Common myeloid progenitor, CD34-positive (primary cell): ENCODE results near the gene DRC3.
A peak's percentile ranks its signal among the peaks of the same experiment; 100 is the strongest.

Experiments used
- CTCF ChIA-PET: fragments of 350-600 bp; sonication (Branson Sonifier 250); formaldehyde crosslinking; loops from one replicate; lab custom pipeline; 2021; ENCODE audit warnings: antibody characterized with exemption; lab: Charles Lee
- POLR2A ChIA-PET: fragments of 350-600 bp; sonication (Branson Sonifier 250); formaldehyde crosslinking; loops from one replicate; lab custom pipeline; 2021; ENCODE audit warnings: antibody characterized with exemption; lab: Charles Lee
- DNase-seq, 3 donors: peaks; one replicate each; pipeline versions ENCODE4 v3.0.0 to v3.0.0-alpha.2; 2013
- H3K27ac ChIP-seq, 2 experiments: 1 replicate in 1 of 2; 2 replicates in 1 of 2; pipeline ENCODE4 v1.7.0; 2013; ENCODE audit warnings: inconsistent platforms in 2 of 2, low read length in 2 of 2, mild to moderate bottlenecking in 2 of 2, low read depth in 1 of 2, moderate library complexity in 1 of 2; ENCODE audit not compliant: severe bottlenecking in 2 of 2, insufficient read depth in 1 of 2, poor library complexity in 1 of 2
- H3K27me3 ChIP-seq, 5 experiments: replicated peaks in 2 of 5; 1 replicate in 3 of 5; 2 replicates in 2 of 5; pipeline versions ENCODE4 v1.6.1 to v1.7.0; 2013; ENCODE audit warnings: low read length in 4 of 5, mild to moderate bottlenecking in 2 of 5, moderate library complexity in 2 of 5, inconsistent platforms in 1 of 5; ENCODE audit not compliant: insufficient read depth in 5 of 5, control insufficient read depth in 4 of 5
- H3K36me3 ChIP-seq, 4 experiments: 1 replicate in 2 of 4; 2 replicates in 2 of 4; pipeline versions ENCODE4 v1.6.1 to v1.7.0; 2013; ENCODE audit warnings: low read length in 3 of 4, control low read depth in 1 of 4, mild to moderate bottlenecking in 1 of 4; ENCODE audit not compliant: control insufficient read depth in 4 of 4, insufficient read depth in 4 of 4
- H3K4me1 ChIP-seq, 4 experiments: 1 replicate in 3 of 4; 2 replicates in 1 of 4; pipeline versions ENCODE4 v1.6.1 to v1.7.1; 2013; ENCODE audit warnings: low read length in 3 of 4, mild to moderate bottlenecking in 3 of 4, control low read depth in 1 of 4, inconsistent platforms in 1 of 4, moderate library complexity in 1 of 4; ENCODE audit not compliant: control insufficient read depth in 4 of 4, insufficient read depth in 4 of 4; ENCODE audit errors: control extremely low read depth in 1 of 4
- H3K4me3 ChIP-seq, 7 experiments: 1 replicate in 4 of 7; 2 replicates in 3 of 7; pipeline versions ENCODE4 v1.5.1 to v1.7.0; 2013; ENCODE audit warnings: mild to moderate bottlenecking in 7 of 7, low read length in 6 of 7, moderate library complexity in 6 of 7, inconsistent platforms in 2 of 7, low read depth in 2 of 7, control low read depth in 1 of 7; ENCODE audit not compliant: insufficient read depth in 4 of 7, control insufficient read depth in 1 of 7; ENCODE audit errors: extremely low read depth in 1 of 7
- H3K9me3 ChIP-seq, 5 experiments: 1 replicate in 4 of 5; 2 replicates in 1 of 5; pipeline versions ENCODE4 v1.6.1 to v1.7.1; 2013; ENCODE audit warnings: low read length in 4 of 5, mild to moderate bottlenecking in 2 of 5, inconsistent platforms in 1 of 5, low read depth in 1 of 5, moderate library complexity in 1 of 5; ENCODE audit not compliant: control insufficient read depth in 4 of 5, insufficient read depth in 2 of 5; ENCODE audit errors: control extremely low read depth in 1 of 5
- WGBS: methylation state at CpG from one replicate; pipeline ENCODE4 v1.1.5; 2013; ENCODE audit not compliant: insufficient coverage; 5-methylcytosine and 5-hydroxymethylcytosine counted together

Gene DRC3

DNA sequence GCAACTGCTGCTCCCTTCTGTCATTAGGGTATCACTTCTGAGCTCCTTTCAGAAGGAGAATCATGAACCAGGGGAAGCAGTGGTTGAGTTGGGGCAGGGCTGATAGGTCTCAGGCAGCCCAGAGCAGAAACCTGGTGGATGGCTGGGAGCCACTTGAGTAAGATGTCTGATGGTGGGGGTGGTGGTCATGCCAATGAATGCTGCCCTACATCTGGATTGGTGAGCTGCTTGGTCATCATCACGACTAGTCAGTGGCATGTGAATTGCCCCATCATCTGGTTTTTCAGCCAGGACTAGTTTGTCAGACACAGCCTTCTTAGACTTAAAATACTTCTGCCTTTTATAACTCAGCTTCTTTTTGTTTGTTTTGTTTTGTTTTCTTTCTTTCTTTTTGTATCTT is 69.1 kb downstream of the DRC3 start:
- ChIA-PET CTCF (interaction anchor here (0.5 to 1.2 kb wide), 3 partner anchors 10 to 1994 kb away, joined by 3 to 4 read pairs (median 3); no protein-coding TSS in a partner anchor), POLR2A (interaction anchor here (0.6 kb wide), 1 partner anchor 272 kb away, joined by 3 read pairs; no protein-coding TSS in a partner anchor)
- DNase-seq = peak in 1 of 3 donors; percentile 13
- H3K9me3 ChIP-seq = no peaks in the 10 kb centered on the region
- H3K27ac ChIP-seq = no peak overlapping the region
- H3K4me1 ChIP-seq = peaks cover 9 to 42% (median 31%) of the 10 kb centered on the region in 4 experiments
- no peak overlapping the region for H3K4me3 ChIP-seq
- 63% methylated on average over 1 of the region's 1 CpG for WGBS
- no peaks in the 10 kb centered on the region for H3K27me3 ChIP-seq
- peaks cover 2 to 14% (median 7%) of the 10 kb centered on the region in 4 experiments for H3K36me3 ChIP-seq

DNA sequence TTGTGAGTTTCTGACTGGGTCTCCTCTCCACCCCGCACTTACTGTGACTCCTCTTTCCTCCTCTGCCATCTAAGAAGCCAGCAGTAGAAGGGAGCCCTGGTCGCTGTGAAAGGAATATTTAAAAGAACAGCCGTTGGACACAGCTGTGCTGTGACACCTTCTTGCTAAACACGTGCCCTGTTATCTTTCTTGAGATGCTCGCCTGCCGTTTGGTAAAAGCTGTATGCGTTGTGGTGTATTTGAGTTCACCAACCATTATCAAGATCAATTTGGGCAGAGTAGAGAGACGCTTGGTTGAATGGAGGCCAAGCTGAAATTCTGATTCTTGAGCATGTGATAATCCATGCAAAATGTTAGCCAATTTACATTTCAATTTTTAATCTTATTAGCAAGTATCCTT is 70.3 kb downstream of the DRC3 start:
- peak in 1 of 3 donors; percentile 14 for DNase-seq
- peaks cover 5 to 31% (median 21%) of the 10 kb centered on the region in 4 experiments for H3K4me1 ChIP-seq
- no peak overlapping the region for H3K4me3 ChIP-seq
- no peaks in the 10 kb centered on the region for H3K9me3 ChIP-seq
- H3K27me3 ChIP-seq = no peaks in the 10 kb centered on the region
- WGBS = 93% methylated on average over 8 of the region's 8 CpGs
- peaks cover 7 to 22% (median 13%) of the 10 kb centered on the region in 4 experiments for H3K36me3 ChIP-seq
- H3K27ac ChIP-seq = no peak overlapping the region
- ChIA-PET CTCF (interaction anchor here (1.0 to 1.4 kb wide), 3 partner anchors 9 to 152 kb away, joined by 3 to 5 read pairs (median 4); no protein-coding TSS in a partner anchor), POLR2A (no interaction called here)

DNA sequence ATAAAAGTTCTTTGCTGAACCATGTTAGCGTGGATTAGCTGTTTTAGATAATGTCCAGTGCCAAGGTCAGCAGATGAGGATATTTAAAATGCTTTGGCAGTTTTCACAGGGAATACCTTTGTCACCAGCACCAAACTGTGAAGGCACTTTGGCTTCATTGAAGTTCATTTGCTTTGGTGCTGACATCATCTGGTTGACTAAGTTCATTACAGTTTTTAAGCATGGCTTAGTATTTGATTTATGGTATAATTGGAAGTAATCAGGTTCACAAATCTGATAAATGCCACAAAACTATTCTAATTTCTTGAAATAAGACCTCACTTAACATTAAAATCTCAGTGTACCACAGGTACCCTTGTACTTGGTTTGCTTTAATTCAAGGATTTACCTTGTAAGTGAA is 70.8 kb downstream of the DRC3 start:
- WGBS = 88% methylated on average over 1 of the region's 1 CpG

GRCh38 chr17:18044609-18045008 is 71.9 kb downstream of the DRC3 start:
- Histone ChIP-seq H3K27me3 (no peaks in the 10 kb centered on the region), H3K9me3 (no peaks in the 10 kb centered on the region), H3K36me3 (peaks cover 8 to 22% (median 16%) of the 10 kb centered on the region in 4 experiments), H3K4me3 (no peak overlapping the region), H3K27ac (no peak overlapping the region), H3K4me1 (peaks cover 0 to 23% (median 16%) of the 10 kb centered on the region in 4 experiments)
- POLR2A ChIA-PET = no interaction called here
- CTCF ChIA-PET = no interaction called here
- 100% methylated on average over 2 of the region's 3 CpGs for WGBS
- no peak for DNase-seq

More for the DNA sequence above, 70.8 kb downstream of the DRC3 start:
- peaks cover 0 to 26% (median 17%) of the 10 kb centered on the region in 4 experiments for H3K4me1 ChIP-seq
- H3K9me3 ChIP-seq = no peaks in the 10 kb centered on the region
- POLR2A ChIA-PET = no interaction called here
- no peak overlapping the region for H3K27ac ChIP-seq
- DNase-seq = peak; percentile 24 to 39 (median 38)
- H3K27me3 ChIP-seq = no peaks in the 10 kb centered on the region
- CTCF ChIA-PET = interaction anchor here (1.0 to 1.4 kb wide), 3 partner anchors 9 to 152 kb away, joined by 3 to 5 read pairs (median 4); no protein-coding TSS in a partner anchor
- no peak overlapping the region for H3K4me3 ChIP-seq
- H3K36me3 ChIP-seq = peaks cover 7 to 22% (median 15%) of the 10 kb centered on the region in 4 experiments

DNA sequence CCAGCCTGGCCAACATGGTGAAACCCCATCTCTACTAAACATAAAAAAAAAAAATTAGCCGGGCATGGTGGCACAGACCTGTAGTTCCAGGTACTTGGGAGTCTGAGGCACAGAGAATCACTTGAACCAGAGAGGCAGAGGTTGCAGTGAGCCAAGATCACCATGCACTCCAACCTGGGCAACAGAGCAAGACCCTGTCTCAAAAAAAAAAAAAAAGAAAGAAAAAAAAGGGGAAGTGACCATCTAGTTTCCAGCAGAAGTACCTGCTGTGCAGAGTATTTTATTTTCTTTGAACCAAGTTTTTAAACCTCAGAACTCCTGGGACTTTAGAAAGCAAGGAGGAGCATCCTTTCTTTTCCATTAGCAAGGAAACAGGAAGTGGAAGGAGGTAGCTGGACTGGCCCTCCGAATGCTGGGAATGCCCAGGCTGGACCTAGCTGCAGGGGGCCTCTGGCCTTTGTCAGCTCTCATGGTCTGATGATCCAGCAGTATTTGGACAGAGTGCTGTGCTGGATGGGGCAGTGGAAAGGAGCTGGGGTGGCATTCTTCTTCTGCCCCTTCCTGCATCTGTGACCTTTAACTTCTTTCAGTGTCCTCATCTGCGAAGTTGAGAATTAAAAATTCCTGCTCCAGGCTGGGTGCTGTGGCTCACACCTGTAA is 73.2 kb downstream of the DRC3 start:
- 89% methylated on average over 2 of the region's 3 CpGs for WGBS
- Histone ChIP-seq H3K27me3 (no peaks in the 10 kb centered on the region), H3K36me3 (peaks cover 12 to 25% (median 21%) of the 10 kb centered on the region in 4 experiments), H3K9me3 (no peaks in the 10 kb centered on the region), H3K4me3 (no peak overlapping the region), H3K4me1 (peaks cover 0 to 14% (median 6%) of the 10 kb centered on the region in 4 experiments), H3K27ac (no peak overlapping the region)
- ChIA-PET CTCF (no interaction called here), POLR2A (no interaction called here)
- DNase-seq = no peak

- 98% methylated on average over 6 of the region's 6 CpGs for WGBS
- no peak overlapping the region for H3K27ac ChIP-seq
- H3K36me3 ChIP-seq = peaks cover 31 to 43% (median 40%) of the 10 kb centered on the region in 4 experiments
- POLR2A ChIA-PET = no interaction called here
- H3K27me3 ChIP-seq = no peaks in the 10 kb centered on the region
- CTCF ChIA-PET = interaction anchor here (0.6 kb wide), 1 partner anchor 114 kb away, joined by 3 read pairs; no protein-coding TSS in a partner anchor
- H3K9me3 ChIP-seq = no peaks in the 10 kb centered on the region
- peaks cover 0 to 11% (median 5%) of the 10 kb centered on the region in 4 experiments for H3K4me1 ChIP-seq
- DNase-seq = no peak
- H3K4me3 ChIP-seq = no peak overlapping the region
These were observed 82.9 kb downstream of the DRC3 start for GRCh38 chr17:18055597-18055996.

- DNase-seq = no peak
- H3K27me3 ChIP-seq = no peaks in the 10 kb centered on the region
- H3K27ac ChIP-seq = no peak overlapping the region
- no peaks in the 10 kb centered on the region for H3K9me3 ChIP-seq
- ChIA-PET CTCF (interaction anchor here (0.6 to 1.6 kb wide), 2 partner anchors 13 to 114 kb away, joined by 3 read pairs; no protein-coding TSS in a partner anchor), POLR2A (no interaction called here)
- H3K36me3 ChIP-seq = peaks cover 31 to 47% (median 42%) of the 10 kb centered on the region in 4 experiments
- no peak overlapping the region for H3K4me3 ChIP-seq
- H3K4me1 ChIP-seq = peaks cover 0 to 11% (median 5%) of the 10 kb centered on the region in 4 experiments
- WGBS = 73% methylated on average over 3 of the region's 3 CpGs
These were observed 83.6 kb downstream of the DRC3 start for GRCh38 chr17:18056214-18056613.
